Measurements from ENCODE around the gene SORCS2. TPM values are rescaled to one million over a fixed set of nuclear protein-coding genes. Genes with fewer than 3 reads are reported as not detected.

SORCS2 gene
- total and polyA plus RNA-seq, 12 donors = 0.25 to 5.4 (median 2.2) TPM

DNA sequence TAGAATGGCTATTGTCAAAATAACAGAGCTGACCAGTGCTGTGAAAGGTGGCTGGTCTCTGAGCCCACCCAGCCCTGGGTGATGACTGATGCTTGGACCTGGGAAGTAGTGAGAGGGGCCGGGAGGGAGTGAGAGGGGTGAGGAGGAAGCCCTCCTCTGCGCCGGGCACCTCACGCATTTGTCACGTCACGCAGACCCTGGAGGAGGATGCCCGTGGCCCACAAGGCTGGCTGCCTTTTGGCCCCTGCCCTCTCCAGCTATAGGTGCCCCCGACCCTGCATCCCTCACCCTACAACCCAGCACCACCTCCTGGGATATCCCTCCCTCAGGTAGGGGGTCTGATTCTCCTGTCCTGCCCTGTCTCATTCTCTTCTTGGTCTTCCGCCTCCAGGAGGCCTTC, 539.9 kb downstream of the SORCS2 start:
- TF ChIP-seq, protein P1, sequence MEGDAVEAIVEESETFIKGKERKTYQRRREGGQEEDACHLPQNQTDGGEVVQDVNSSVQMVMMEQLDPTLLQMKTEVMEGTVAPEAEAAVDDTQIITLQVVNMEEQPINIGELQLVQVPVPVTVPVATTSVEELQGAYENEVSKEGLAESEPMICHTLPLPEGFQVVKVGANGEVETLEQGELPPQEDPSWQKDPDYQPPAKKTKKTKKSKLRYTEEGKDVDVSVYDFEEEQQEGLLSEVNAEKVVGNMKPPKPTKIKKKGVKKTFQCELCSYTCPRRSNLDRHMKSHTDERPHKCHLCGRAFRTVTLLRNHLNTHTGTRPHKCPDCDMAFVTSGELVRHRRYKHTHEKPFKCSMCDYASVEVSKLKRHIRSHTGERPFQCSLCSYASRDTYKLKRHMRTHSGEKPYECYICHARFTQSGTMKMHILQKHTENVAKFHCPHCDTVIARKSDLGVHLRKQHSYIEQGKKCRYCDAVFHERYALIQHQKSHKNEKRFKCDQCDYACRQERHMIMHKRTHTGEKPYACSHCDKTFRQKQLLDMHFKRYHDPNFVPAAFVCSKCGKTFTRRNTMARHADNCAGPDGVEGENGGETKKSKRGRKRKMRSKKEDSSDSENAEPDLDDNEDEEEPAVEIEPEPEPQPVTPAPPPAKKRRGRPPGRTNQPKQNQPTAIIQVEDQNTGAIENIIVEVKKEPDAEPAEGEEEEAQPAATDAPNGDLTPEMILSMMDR (IDR thresholded peaks at IDR 0.05) = no peak
- DNase-seq = no peak
- H3K36me3 ChIP-seq = no peaks in the 10 kb centered on the region
- 92 to 93% methylated on average over 9 of the region's 9 CpGs for WGBS, 2 donors
- H3K9me3 ChIP-seq = no peaks in the 10 kb centered on the region
- H3K27ac ChIP-seq = no peak overlapping the region
- ATAC-seq = no peak
- peaks cover 0 to 6% (median 0%) of the 10 kb centered on the region in 7 donors for H3K27me3 ChIP-seq
- no peaks in the 10 kb centered on the region for H3K4me1 ChIP-seq
- intact Hi-C loops (cut with DNase I) = no loop called here
- no peak overlapping the region for H3K4me3 ChIP-seq

DNA sequence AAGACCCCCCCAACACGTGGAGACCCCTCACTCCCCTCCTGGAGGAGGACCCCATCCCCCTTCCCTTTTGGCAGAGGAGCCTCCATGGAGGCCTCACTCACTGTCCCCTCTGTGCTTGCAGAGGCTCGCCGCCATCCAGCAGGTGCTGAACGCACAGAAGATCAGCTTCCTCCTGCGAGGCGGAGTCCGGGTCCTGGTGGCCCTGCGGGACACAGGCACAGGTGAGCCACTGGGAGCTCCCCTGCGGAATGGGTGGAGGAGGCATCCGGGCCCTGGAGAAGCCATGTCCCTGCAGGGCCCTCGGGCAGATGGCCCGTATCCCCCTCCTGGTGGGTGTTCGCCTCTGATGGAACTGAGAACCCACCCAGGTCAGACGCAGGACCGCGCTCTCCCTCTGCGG, 540.9 kb downstream of the SORCS2 start:
- Histone ChIP-seq H3K27ac (no peak overlapping the region), H3K36me3 (no peaks in the 10 kb centered on the region), H3K4me3 (no peak overlapping the region), H3K4me1 (no peaks in the 10 kb centered on the region), H3K27me3 (peaks cover 0 to 6% (median 0%) of the 10 kb centered on the region in 7 donors), H3K9me3 (peaks cover 0 to 7% (median 0%) of the 10 kb centered on the region in 11 donors)
- TF ChIP-seq, protein P1 (IDR thresholded peaks at IDR 0.05) = no peak
- intact Hi-C loops (cut with DNase I) = no loop called here
- ATAC-seq (no peak), DNase-seq (no peak)
- WGBS, 2 donors = 82 to 89% methylated on average over 17 of the region's 17 CpGs

DNA sequence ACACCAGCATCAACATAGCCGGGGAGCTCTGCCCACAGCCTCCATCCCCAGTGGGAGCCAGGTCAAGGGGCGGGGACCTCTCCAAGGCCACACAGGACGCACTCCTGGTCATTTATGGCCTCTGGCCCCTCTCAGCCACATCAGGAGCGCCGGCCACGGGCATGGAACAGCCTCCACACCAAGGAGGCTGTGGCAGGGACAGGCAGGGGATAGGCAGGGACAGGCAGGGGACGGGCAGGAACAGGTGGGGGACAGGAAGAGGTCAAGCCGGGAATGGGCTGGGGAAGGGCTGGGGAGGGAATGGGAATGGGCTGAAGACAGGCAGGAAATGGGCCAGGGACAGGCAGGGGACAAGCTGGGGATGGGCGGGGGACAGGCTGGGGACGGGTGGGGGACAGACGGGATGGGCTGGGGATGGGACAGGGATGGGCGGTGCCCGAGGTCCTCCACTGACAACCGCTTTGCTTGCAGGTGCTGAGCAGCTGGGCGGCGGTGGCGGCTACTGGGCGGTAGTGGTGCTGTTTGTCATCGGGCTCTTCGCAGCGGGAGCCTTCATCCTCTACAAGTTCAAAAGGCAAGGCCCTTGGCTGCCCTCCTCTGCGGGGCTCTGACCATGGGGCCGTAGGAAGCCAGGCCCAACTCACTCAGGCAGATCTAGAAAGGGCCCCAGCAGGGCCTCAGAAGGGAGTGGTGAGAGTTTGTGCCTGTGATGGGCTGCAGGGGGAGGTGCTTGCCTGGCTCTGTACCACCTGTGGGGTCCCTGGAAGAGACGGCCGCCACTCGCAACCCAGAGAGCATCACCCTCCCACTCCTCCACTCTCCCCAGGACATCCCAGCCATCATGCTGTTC, 541.7 kb downstream of the SORCS2 start:
- H3K27ac ChIP-seq = no peak overlapping the region
- intact Hi-C loops (cut with DNase I) = no loop called here
- H3K9me3 ChIP-seq = peaks cover 0 to 7% (median 0%) of the 10 kb centered on the region in 11 donors
- WGBS, 2 donors = 65 to 66% methylated on average over 25 to 26 of the region's 26 CpGs
- no peaks in the 10 kb centered on the region for H3K36me3 ChIP-seq
- H3K4me1 ChIP-seq = no peaks in the 10 kb centered on the region
- ATAC-seq (no peak), DNase-seq (no peak)
- H3K4me3 ChIP-seq = no peak overlapping the region
- H3K27me3 ChIP-seq = peaks cover 0 to 6% (median 0%) of the 10 kb centered on the region in 7 donors
- TF ChIP-seq, protein P1 (IDR thresholded peaks at IDR 0.05) = no peak

DNA sequence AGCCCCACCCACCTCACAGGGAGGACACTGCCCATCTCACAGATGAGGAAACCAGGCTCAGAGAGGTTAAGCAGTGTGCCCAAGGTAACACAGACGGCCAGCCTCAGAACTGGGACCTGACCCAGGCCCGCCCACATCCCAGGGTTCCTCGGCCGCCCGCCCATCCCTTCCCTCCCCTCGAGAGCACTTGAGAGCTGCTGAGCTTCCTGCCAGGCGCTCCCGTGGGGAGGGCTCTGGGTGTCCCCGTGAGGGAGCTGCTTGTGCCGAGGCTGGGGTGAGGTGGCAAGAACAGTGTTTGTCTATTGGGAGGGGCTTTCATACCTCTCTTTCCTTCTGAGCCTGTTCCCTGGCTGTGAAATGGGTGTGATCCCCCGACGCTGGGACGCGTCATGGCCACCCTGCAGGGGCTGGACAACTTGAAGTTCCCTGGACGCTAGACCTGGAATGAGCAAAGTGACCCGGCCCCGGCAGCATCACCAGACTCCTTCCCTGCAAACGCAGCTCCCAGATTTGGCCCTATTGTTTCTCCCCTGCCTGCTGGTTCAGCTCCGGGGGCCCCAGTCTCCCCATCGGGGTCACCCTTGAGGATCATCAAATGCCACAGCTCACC, 542.4 kb downstream of the SORCS2 start:
- Histone ChIP-seq H3K27ac (no peak overlapping the region), H3K9me3 (peaks cover 0 to 7% (median 0%) of the 10 kb centered on the region in 11 donors), H3K4me3 (no peak overlapping the region), H3K27me3 (peaks cover 0 to 6% (median 0%) of the 10 kb centered on the region in 7 donors), H3K4me1 (no peaks in the 10 kb centered on the region), H3K36me3 (no peaks in the 10 kb centered on the region)
- DNase-seq (no peak), ATAC-seq (no peak)
- intact Hi-C loops (cut with DNase I) = no loop called here
- 58 to 67% methylated on average over 20 of the region's 20 CpGs for WGBS, 2 donors
- TF ChIP-seq, protein P1 (IDR thresholded peaks at IDR 0.05) = no peak
